HFF-Myc (cell line): ENCODE data around the gene WWOX.

Experiments used
- DNase-seq: peaks from one replicate; pipeline ENCODE4 v3.0.0-alpha.2; 2011; ENCODE audit warnings: low read depth; ENCODE audit errors: extremely low read depth
- H3K4me3 ChIP-seq: replicated peaks from 2 replicates; pipeline ENCODE4 v1.5.1; 2011; ENCODE audit warnings: low read depth, mild to moderate bottlenecking, control low read depth, low read length
- TF ChIP-seq, protein P1 (sequence below): IDR thresholded peaks from 2 replicates; pipeline ENCODE4 v1.5.1; 2012; ENCODE audit warnings: mild to moderate bottlenecking, low read depth, low read length, control low read depth; ENCODE audit errors: missing control alignments

WWOX gene

DNA sequence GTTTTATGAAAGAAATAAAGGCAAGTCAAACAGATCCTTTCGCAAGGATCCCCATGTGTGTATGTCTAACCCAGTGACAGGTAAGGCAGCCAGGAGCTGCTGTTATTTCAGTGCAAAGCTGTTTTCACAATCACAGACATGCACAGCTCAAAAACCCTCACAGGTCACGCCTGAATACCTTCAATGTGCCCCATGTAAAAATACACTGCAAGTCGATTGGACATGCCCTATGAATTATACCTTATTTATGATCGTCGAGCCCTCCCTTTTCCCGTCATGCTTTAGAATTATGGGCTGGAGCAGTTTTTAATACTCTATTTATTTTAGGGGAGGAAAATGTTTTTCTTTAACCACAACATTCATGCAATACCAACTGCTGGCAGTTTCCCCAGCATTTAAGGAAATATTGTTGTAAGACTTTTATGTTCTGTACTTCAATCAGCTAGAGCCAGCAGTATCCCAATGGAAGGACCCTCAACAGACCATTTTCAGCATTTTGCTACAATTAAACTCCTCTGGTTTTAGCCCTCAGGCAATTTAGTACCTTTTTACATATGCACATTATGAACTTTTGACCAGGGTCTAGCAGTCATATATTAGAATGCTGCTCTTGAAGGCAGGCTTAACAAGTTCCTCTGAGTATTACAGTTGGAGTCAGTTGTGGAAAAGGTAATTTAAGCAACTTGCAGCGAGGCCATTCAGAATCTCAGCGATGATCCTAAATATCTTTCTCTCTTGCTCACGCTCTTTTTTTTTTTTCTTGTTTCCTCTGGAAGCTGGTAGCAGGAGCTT, 362.2 kb downstream of the WWOX start:
- TF ChIP-seq, protein P1, sequence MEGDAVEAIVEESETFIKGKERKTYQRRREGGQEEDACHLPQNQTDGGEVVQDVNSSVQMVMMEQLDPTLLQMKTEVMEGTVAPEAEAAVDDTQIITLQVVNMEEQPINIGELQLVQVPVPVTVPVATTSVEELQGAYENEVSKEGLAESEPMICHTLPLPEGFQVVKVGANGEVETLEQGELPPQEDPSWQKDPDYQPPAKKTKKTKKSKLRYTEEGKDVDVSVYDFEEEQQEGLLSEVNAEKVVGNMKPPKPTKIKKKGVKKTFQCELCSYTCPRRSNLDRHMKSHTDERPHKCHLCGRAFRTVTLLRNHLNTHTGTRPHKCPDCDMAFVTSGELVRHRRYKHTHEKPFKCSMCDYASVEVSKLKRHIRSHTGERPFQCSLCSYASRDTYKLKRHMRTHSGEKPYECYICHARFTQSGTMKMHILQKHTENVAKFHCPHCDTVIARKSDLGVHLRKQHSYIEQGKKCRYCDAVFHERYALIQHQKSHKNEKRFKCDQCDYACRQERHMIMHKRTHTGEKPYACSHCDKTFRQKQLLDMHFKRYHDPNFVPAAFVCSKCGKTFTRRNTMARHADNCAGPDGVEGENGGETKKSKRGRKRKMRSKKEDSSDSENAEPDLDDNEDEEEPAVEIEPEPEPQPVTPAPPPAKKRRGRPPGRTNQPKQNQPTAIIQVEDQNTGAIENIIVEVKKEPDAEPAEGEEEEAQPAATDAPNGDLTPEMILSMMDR, result no peak
- H3K4me3 ChIP-seq, result no peak overlapping the region
- no peak for DNase-seq

DNA sequence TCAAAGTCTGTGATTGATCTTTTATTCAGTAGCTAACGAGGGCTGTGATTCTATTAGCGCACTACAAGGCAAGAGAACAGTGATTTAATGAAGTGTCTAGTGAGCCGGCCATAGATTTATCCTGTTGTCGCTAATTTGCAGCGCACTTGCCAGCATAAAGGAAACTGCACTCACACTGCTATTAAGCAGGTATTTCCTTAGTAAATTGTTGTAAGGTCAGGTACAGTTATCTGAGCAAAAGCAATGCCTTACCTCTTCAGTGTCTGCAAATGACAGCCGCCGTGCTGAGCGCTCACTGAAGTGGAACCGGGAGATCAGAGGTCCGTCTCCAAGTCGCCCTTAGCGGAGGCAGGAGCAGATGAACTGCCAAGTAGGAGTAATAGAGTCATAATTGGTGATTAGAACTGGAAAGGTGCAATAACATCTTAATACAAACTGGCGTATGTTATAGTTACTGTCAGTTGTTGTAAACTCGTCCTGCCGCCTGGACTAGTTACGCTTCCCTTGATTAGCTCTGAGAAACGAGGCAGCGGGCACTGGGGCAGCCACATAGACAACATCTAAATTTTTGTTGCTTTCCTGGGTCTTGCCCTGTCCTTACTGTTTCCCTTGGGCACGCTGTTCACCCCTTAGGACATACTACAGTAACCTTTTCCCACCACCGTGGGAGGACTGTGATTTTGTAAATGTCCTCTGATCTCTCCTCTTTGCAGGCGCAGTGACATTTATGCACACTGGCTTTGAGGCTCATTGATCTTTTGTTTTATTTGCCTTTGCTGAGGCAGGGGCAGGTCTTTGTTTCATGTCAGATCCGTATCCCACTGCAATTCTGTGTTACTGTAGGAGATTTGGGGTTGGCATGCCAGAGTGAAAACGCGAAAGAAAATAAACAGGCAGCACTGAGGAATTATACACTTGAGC, 363.1 kb downstream of the WWOX start:
- no peak for DNase-seq
- TF ChIP-seq, protein P1, result no peak
- H3K4me3 ChIP-seq, result no peak overlapping the region

- DNase-seq, result no peak
- no peak overlapping the region for H3K4me3 ChIP-seq
- TF ChIP-seq, protein P1, result no peak
Measured at GRCh38 chr16:78463591-78463990, 364.1 kb downstream of the WWOX start.

DNA sequence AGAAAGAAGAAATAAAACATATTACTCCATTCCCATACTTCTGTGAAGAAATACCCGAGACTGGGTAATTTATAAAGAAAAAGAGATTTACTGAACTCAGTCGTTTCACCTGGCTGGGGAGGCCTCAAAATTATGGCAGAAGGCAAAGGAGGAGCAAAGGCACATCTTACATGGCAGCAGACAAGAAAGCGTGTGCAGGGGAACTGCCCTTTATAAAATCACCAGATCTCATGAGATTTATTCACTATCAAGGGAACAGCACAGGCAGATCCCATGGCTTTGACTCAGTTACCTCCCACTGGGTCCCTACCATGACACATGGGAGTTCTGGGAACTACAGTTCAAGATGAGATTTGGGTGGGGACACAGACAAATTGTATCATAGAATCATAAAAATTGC, 365.4 kb downstream of the WWOX start:
- TF ChIP-seq, protein P1, result no peak
- no peak overlapping the region for H3K4me3 ChIP-seq
- DNase-seq, result no peak

DNA sequence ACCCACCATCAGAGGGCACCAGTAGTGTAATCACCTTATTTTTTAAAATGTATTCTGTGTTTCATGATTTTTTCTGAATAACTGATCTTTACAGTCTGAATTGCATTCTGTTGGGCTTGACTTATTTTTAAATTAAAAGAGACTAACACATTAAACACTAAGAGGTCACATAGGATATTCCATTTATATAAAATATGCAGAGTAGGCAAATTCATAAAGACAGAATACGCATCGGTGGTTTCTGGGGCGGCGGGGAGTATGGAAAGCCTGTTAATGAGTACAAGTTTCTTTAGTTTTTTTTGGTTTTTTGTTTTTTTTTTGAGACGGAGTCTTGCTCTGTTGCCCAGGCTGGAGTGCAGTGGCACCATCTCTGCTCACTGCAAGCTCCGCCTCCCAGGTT, 366.3 kb downstream of the WWOX start:
- H3K4me3 ChIP-seq, result no peak overlapping the region
- TF ChIP-seq, protein P1, result no peak
- no peak for DNase-seq

GRCh38 chr16:78469787-78470186, 370.3 kb downstream of the WWOX start:
- TF ChIP-seq, protein P1, result no peak
- no peak overlapping the region for H3K4me3 ChIP-seq
- no peak for DNase-seq
